Measurements from ENCODE around the gene TH.
"Not testable (repeated sequence)": the region's sequence is repeated elsewhere in the genome, so short reads cannot be mapped to it uniquely, and the experiment has no call there.

Gene TH

GRCh38 chr11:2179516-2179915, 7.9 kb upstream of the TH start:
- FAIRE-seq (no peak), DNase-seq (ENCODE audit: insufficient read length, low spot score) (no peak)

- DNase-seq (ENCODE audit: insufficient read length, low spot score), result peak; percentile 89
- peak; percentile 86 for FAIRE-seq
Measured at GRCh38 chr11:2178906-2179494, 7.4 kb upstream of the TH start.

DNA sequence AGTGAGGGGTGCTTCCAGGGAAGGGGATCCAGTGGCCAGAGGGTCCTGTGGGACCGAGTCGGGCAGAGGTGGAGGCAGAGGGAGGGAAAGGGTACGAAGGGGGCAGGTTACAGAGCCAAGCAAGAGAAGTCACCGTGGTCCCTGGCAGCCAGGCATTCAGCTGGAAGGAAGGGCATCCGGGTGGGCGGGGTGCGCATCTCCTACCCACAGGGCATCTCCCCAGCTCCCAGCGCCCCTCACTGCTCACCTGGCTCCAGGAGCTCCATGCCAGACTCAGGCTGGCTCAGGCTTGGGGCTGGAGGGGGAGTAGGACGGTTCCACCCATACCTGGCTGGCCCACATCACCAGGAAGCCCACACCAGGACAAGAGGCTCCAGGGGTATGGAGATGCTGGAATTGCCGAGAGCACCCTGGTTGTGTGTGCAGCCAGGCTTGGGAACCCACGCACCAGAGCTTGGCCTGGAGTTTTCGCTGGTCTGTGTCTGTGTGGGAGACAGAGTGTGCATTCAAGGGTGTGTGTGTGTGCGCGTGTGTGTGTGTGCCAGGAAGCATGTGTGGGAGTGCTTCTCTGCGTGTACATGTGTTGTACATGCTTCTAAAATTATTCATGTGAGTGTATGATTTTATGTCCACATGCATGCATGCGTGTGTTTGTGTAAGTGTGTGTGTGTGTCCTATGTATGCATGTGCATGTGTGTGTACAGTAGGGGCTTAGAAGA, 6.6 kb upstream of the TH start:
- peak; percentile 54 for FAIRE-seq
- DNase-seq (ENCODE audit: insufficient read length, low spot score), result not testable (repeated sequence)

- FAIRE-seq, result no peak
- no peak for DNase-seq (ENCODE audit: insufficient read length, low spot score)
Measured at GRCh38 chr11:2177076-2177475, 5.5 kb upstream of the TH start.

DNA sequence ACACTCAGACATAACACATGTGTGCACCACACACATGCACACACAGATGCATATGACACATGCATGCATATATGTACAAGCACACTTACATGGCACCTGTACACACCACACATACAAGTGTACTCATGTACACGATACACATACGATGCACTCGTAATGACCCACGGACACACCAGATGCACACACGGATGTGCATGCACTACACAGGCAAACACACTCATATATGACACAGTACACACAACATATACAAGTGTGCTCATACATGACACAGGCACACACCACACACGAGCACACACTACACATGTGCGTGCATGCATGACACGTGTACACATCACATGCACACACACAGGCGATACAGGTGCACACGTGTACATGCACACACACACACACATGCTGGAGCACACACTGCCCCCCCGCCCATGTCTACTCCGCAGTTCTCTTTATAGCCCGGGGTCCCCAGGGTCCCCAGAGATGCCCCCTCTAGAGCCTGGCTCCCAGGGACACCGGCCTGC, 4.8 kb upstream of the TH start:
- FAIRE-seq (peak; percentile 99), DNase-seq (ENCODE audit: insufficient read length, low spot score) (no peak)

DNA sequence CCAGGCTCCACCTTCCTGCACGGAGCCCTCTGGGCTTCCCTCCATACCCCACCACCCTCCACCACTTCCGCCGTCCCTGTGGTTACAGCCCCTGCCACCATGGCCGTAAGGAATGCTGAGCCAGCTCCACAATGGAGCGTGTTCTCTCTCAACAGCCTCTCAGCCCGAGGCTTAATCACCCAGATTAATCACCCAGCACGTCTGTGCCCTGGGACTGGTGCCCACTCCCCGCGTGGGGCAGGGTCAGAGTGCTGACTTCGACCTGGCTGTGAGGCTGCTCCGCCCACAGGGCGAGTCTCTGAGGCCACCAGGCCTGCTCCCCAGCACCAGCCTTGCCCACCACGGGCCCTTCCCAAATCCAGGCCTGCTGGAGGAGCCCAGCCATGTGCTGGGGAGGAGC, 4.0 kb upstream of the TH start:
- no peak for DNase-seq (ENCODE audit: insufficient read length, low spot score)
- peak; percentile 26 for FAIRE-seq

DNA sequence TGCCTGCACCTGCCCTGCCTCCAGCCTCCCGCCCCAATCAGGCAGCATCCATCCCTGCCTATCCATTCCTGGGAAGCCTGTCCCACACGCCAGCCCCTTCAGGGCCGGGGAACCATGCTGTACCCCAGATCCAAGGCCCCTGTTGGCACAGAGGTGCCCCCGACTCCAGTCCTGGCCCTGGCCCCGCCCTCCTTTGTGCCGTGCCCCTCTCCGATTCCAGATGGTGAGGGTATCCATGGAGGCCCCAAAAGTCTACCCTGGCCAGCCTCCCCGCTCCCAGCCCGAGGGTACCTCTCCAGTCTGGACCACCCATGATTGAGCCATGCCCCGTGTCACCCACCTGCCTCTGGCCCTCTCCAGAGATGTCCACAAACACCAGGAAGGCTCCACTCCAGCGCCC, 2.7 kb upstream of the TH start:
- DNase-seq (ENCODE audit: insufficient read length, low spot score), result no peak
- no peak for FAIRE-seq

DNA sequence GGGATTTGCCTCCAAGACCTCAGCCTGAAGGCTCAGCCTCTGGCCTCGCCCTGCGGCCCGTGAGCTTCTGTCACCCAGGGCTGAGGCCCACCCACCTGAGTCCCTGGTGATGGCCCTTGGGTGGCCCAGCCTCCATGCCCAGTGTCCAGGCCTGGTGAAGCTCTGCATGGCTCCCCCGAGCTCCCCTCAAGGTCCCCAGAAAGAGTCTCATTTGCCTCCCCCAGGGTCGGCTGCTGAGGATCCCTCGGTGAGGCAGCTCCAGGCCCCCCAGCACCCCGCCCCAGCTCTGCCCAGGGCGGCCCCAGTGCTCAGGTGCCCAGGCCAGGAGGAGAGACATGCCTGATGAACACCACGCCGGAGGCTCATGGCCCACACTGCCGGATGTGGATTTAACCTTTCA, 2.1 kb upstream of the TH start:
- no peak for DNase-seq (ENCODE audit: insufficient read length, low spot score)
- no peak for FAIRE-seq

GRCh38 chr11:2173150-2173693, 1.6 kb upstream of the TH start:
- no peak for DNase-seq (ENCODE audit: insufficient read length, low spot score)
- FAIRE-seq, result no peak

- DNase-seq (ENCODE audit: insufficient read length, low spot score) (no peak), FAIRE-seq (no peak)
Measured at GRCh38 chr11:2172676-2173075, 1.1 kb upstream of the TH start.

- DNase-seq (ENCODE audit: insufficient read length, low spot score) (no peak), FAIRE-seq (no peak)
Measured at GRCh38 chr11:2169626-2170570, 1.7 kb downstream of the TH start.

GRCh38 chr11:2169005-2169378, 2.6 kb downstream of the TH start:
- FAIRE-seq (no peak), DNase-seq (ENCODE audit: insufficient read length, low spot score) (no peak)

GRCh38 chr11:2168286-2169004, 3.2 kb downstream of the TH start:
- no peak for DNase-seq (ENCODE audit: insufficient read length, low spot score)
- no peak for FAIRE-seq

- no peak for FAIRE-seq
- DNase-seq (ENCODE audit: insufficient read length, low spot score), result no peak
Measured at GRCh38 chr11:2167141-2168045, 4.2 kb downstream of the TH start.

GRCh38 chr11:2166091-2166851, 5.3 kb downstream of the TH start:
- DNase-seq (ENCODE audit: insufficient read length, low spot score) (no peak), FAIRE-seq (no peak)

DNA sequence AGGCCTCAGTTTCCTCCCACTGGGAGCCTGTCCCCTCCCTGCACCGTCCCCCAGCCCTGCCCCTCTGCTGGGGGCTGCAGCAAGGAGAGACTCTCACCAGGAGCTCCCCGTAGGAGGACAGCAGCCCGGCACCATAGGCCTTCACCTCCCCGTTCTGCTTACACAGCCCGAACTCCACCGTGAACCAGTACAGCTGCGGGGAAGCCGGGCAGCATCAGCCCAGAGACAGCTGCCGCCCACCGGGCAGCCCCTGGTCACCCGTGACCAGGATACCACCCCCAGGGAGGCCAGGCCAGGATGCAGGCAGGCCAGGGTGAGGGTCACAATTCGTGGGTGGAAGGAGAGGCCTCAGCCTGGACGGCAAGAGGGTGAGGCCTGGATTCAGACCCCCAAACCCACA, 6.0 kb downstream of the TH start:
- FAIRE-seq (no peak), DNase-seq (ENCODE audit: insufficient read length, low spot score) (no peak)

- DNase-seq (ENCODE audit: insufficient read length, low spot score) (no peak), FAIRE-seq (no peak)
Measured at GRCh38 chr11:2164861-2165555, 6.6 kb downstream of the TH start.

DNA sequence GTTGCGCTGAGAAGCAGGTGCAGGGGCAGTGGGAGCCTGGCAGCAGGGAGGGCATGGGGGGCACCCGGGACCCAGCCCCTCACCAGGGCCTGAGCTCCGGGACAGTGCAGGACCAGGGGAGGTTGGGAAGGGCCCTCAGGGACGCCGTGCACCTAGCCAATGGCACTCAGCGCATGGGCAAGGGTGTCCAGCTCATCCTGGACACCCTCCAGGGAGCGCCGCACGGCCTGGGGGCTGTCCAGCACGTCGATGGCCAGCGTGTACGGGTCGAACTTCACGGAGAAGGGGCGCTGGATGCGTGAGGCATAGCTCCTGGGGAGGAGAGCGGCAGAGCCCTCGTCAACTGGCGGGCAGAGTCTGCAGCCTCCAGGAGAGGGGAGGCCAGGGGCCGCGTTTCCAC, 7.5 kb downstream of the TH start:
- FAIRE-seq (no peak), DNase-seq (ENCODE audit: insufficient read length, low spot score) (no peak)
